Measurements from ENCODE around the gene RNF224. TPM values are rescaled to one million over a fixed set of nuclear protein-coding genes. Genes with fewer than 3 reads are reported as not detected.

The RNF224 gene
- total RNA-seq, 1 experiment from 2014 or later = 0.30 TPM

DNA sequence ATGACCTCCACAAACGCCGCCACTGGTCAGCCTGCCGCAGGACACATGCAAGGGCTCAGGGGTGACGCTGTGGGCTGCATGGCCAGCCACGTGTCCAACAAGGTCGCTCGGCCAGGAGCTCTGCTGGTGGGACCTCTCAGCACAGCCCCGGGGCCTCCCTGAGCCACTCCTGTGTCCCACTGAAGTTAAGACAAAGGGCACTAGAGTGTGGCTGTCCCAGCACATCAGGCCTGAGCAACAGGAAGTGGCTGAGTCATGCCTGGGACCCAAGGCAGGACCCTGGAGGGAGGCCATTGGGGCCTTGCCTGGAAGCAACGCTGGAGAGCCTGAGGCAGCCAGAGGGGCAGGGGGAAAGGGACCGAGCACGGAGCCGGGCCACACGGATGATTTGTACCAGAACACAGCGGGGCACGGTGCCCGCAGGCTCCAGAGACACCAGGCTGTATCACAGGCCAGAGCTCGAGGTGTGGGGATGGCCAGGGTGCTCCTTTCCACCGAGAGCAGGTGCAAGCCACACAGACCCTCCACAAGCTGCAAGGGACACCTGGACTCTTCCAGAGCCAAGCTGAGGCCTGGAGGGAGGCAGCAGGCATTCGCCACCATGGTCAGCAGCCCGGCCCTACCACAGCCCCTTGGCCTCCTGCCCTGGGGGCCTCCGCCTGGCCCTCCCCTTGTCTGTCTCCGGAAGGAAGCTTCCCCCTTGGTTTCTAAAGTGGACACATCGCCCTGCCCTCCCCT lies 48.9 kb upstream of the RNF224 start:
- no peaks in the 10 kb centered on the region; the same call in 1 of the 2 replicates for H3K79me2 ChIP-seq (ENCODE audit: insufficient read depth, low read length)
- H3K9me2 ChIP-seq (ENCODE audit: insufficient read depth) = no peaks in the 10 kb centered on the region
- H3K27ac ChIP-seq (ENCODE audit: low read depth, low read length) = no peak overlapping the region
- peaks cover 0 to 15% of the 10 kb centered on the region in 2 experiments; a peak in 2 of 4 replicates for H3K4me1 ChIP-seq (ENCODE audit: control insufficient read depth in 1 of 2, insufficient read depth in 2 of 2, low read length in 2 of 2)
- ChIA-PET CTCF (interaction anchor here (0.6 kb wide), 1 partner anchor 27 kb away, joined by 5 read pairs; no protein-coding TSS in a partner anchor), POLR2A (interaction anchor here (1.5 kb wide), 1 partner anchor 28 kb away, joined by 4 read pairs; no protein-coding TSS in a partner anchor), RAD21 (ENCODE audit: low non-redundant PET in 1 of 2, low total read pairs in 2 of 2, uncharacterized antibody in 2 of 2, unreplicated experiment in 2 of 2) (no interaction called here)
- H4K20me1 ChIP-seq (ENCODE audit: insufficient read depth) = no peaks in the 10 kb centered on the region
- no peak overlapping the region for H2AFZ ChIP-seq (ENCODE audit: low read depth, low read length, poor library complexity, severe bottlenecking)
- no peak for DNase-seq (ENCODE audit: low read depth, low spot score)
- H3K9ac ChIP-seq (ENCODE audit: low read length) = no peak overlapping the region
- TF ChIP-seq ZFX (IDR thresholded peaks at IDR 0.05) (no peak), SP1 (IDR thresholded peaks at IDR 0.05; ENCODE audit: low read depth) (no peak), ATF3 (IDR thresholded peaks at IDR 0.05) (no peak), EGR1 (IDR thresholded peaks at IDR 0.05; ENCODE audit: low read depth) (no peak), POLR2A (IDR thresholded peaks at IDR 0.05; ENCODE audit: borderline replicate concordance, extremely low read depth, insufficient read depth, insufficient read length) (no peak), SRF (IDR thresholded peaks at IDR 0.05; ENCODE audit: low read depth) (no peak), ELF1 (IDR thresholded peaks at IDR 0.05; ENCODE audit: borderline replicate concordance, low read depth) (no peak), SIN3A (IDR thresholded peaks at IDR 0.05; ENCODE audit: low read depth) (no peak), YY1 (IDR thresholded peaks at IDR 0.05; ENCODE audit: extremely low read depth, insufficient replicate concordance, low read depth, low read length) (no peak), CEBPB (IDR thresholded peaks at IDR 0.05; ENCODE audit: low read depth) (no peak), JUND (IDR thresholded peaks at IDR 0.05) (no peak)
- TF ChIP-seq, protein P1, sequence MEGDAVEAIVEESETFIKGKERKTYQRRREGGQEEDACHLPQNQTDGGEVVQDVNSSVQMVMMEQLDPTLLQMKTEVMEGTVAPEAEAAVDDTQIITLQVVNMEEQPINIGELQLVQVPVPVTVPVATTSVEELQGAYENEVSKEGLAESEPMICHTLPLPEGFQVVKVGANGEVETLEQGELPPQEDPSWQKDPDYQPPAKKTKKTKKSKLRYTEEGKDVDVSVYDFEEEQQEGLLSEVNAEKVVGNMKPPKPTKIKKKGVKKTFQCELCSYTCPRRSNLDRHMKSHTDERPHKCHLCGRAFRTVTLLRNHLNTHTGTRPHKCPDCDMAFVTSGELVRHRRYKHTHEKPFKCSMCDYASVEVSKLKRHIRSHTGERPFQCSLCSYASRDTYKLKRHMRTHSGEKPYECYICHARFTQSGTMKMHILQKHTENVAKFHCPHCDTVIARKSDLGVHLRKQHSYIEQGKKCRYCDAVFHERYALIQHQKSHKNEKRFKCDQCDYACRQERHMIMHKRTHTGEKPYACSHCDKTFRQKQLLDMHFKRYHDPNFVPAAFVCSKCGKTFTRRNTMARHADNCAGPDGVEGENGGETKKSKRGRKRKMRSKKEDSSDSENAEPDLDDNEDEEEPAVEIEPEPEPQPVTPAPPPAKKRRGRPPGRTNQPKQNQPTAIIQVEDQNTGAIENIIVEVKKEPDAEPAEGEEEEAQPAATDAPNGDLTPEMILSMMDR (IDR thresholded peaks at IDR 0.05 in 2 of 3, conservative IDR thresholded peaks at IDR 0.05 in 1 of 3; ENCODE audit: borderline replicate concordance in 1 of 3, insufficient read depth in 1 of 3, low read depth in 2 of 3, low read length in 2 of 3) = no peak
- H3K4me2 ChIP-seq (ENCODE audit: low read length) = no peak overlapping the region
- H3K9me3 ChIP-seq (ENCODE audit: control insufficient read depth in 1 of 2, insufficient read depth in 1 of 2, low read depth in 1 of 2, low read length in 2 of 2) = no peaks in the 10 kb centered on the region
- H3K27me3 ChIP-seq (ENCODE audit: insufficient read depth, low read length) = no peaks in the 10 kb centered on the region
- ATAC-seq = no peak
- peaks cover 0 to 3% of the 10 kb centered on the region in 2 experiments; a peak in 2 of 4 replicates for H3K36me3 ChIP-seq (ENCODE audit: control insufficient read depth in 1 of 2, insufficient read depth in 2 of 2, low read length in 2 of 2)
- H3K4me3 ChIP-seq (replicated peaks in 1 of 2; ENCODE audit: low read depth in 1 of 2, low read length in 2 of 2) = no peak overlapping the region
- no TSS peak for BruUV-seq (replicated peaks)
- intact Hi-C loops (cut with micrococcal nuclease) = no loop called here

Measured in HCT116 (cell line).